Sciatic nerve (tissue), 2 donors: ENCODE results near the gene MRPL19. TPM values are rescaled to one million over a fixed set of nuclear protein-coding genes. Genes with fewer than 3 reads are reported as not detected.

Experiments used
- ATAC-seq: fragments of 200-7000 bp; cut with Tn5 transposase; one replicate; pipeline ENCODE4 v1.9.1; 2020; ENCODE audit warnings: mild to moderate bottlenecking, moderate library complexity
- DNase-seq: peaks from one replicate; pipeline ENCODE4 v3.0.0-alpha.2; 2020; ENCODE audit warnings: low spot score
- intact Hi-C: fragments of 100-400 bp; cut with DNase I; formaldehyde crosslinking; loops from one replicate; pipeline ENCODE4 v1.14.2; 2022
- total RNA-seq: library from RNA; stranded (reverse); fragmentation: NEBNext Ultra II Directional; extraction: Animal tissue kit (Norgen Biotek cat#: 25700); gene quantifications from one replicate; pipeline ENCODE4 v1.2.1, GENCODE V29; 2021
- donor health status: DM: no; HTN: no; CAD: no.
- donor health status: DM: no; HTN: no; CAD: no.

MRPL19 gene
- 48.3 TPM for total RNA-seq

GRCh38 chr2:75646583-75647425 is at the start of gene MRPL19:
Gene MRPL19, plus strand, starts transcription at chr2:75646783. Its CDS starts 25 bp downstream, at chr2:75646808.
- ATAC-seq, result peak; percentile 99
- peak; percentile 88 for DNase-seq
- intact Hi-C loops, result no loop called here

- intact Hi-C loops, result no loop called here
- DNase-seq (no peak), ATAC-seq (no peak)
These were observed 49.8 kb upstream of the MRPL19 start for GRCh38 chr2:75596784-75597183.

GRCh38 chr2:75597949-75598348 is 48.6 kb upstream of the MRPL19 start:
- ATAC-seq, result no peak
- DNase-seq, result no peak
- intact Hi-C loops, result no loop called here

- intact Hi-C loops, result no loop called here
- ATAC-seq (no peak), DNase-seq (no peak)
These were observed 47.9 kb upstream of the MRPL19 start for GRCh38 chr2:75598589-75599155.

DNA sequence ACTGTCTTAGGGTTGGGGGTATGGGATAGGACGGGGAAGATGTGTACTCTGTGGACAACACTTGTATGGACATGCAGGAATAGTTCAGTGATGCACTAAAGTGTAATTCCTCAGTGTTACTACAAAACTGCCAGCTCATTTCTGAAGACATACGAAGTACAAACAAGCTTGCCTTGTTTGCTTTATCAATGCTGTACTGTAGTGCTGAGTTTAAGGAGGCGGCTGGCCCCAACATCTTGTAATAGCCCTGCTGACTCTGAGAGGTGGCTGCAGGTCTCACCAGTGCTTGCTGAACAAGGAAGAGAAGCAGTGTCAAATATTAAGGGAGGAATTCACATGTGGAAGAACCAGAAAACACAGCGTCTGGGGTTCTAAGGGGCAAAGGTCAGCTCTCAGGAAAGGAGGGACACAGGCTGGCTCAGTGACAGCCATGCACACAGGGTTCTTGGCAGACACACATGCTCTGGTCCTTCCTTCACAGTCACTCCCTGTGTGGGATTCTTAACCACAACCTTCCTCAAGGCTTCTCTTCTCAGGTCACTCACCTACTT is 46.0 kb upstream of the MRPL19 start:
- DNase-seq (no peak), ATAC-seq (peak; percentile 86)
- intact Hi-C loops, result no loop called here

DNA sequence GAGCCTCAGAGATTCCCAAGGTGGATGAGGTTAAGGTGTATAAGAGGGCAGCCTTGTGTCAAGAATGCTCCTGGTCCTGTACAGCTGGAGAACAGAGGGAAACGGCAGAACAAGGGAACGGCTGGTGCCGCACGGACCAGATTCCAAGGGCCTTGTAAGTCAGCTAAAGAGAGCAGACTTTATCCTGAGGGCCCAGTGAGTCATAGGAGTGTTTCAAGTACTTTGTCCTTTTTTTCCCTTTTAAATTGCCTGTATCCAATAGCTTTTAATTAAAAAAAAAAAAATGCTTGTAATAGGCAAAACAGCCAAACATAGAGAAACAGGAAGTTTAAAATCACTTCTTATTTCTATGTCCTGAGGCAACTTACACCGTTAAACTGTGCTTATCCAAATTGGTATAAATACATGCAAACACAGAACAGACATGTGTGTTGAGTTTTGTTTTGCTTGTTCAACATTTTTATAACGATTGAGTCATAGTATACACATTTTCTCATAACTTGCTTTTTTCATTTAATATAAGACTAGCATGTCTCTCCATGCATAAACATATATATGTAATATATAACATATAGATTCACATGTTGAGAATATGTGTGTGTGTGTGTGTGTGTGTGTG is 43.8 kb upstream of the MRPL19 start:
- intact Hi-C loops, result no loop called here
- DNase-seq, result no peak
- peak; percentile 31 for ATAC-seq

GRCh38 chr2:75603477-75603876 is 43.1 kb upstream of the MRPL19 start:
- intact Hi-C loops, result no loop called here

GRCh38 chr2:75604484-75604883 is 42.1 kb upstream of the MRPL19 start:
- intact Hi-C loops, result no loop called here
- DNase-seq (no peak), ATAC-seq (no peak)

More at GRCh38 chr2:75603477-75603876, 43.1 kb upstream of the MRPL19 start:
- no peak for ATAC-seq
- no peak for DNase-seq

DNA sequence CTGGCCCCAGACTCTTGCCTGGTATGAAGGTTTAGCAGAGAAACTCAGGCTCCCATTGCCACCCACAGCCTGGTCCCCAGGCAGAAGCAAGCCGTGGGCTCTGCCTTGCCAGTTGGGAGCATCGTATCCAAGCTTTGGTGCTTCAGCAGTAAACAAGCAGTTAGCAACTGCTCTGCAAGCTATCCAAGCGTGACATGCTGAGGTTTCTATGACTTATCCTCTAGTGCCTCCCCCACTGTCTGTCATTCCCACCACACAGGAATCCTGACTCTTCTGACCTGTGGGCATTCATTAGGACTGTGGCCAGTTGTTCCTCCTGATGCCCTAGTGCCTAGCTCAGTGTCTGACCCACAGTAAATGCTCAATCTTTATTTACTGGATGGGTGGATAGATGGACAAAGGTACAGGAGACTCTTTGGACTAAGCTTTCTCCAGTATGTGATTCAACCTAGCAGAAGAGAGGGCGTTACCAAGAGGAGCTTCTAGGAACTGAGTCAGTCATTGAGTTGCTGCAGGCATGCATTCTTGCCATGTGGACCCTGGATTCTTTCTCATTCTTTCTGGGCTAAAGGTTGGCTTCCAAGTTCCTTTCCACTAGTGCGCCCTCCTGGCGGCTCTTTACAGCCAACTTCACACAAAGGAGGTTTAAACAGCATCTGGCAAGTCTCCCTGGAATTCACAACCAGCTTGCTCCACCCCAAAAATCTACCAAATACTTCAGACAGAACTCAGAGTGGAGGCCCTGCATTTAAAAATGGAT is 40.6 kb upstream of the MRPL19 start:
- intact Hi-C loops, result no loop called here
- ATAC-seq (no peak), DNase-seq (no peak)

- no peak for ATAC-seq
- no peak for DNase-seq
- intact Hi-C loops, result no loop called here
These were observed 39.7 kb upstream of the MRPL19 start for GRCh38 chr2:75606761-75607399.

DNA sequence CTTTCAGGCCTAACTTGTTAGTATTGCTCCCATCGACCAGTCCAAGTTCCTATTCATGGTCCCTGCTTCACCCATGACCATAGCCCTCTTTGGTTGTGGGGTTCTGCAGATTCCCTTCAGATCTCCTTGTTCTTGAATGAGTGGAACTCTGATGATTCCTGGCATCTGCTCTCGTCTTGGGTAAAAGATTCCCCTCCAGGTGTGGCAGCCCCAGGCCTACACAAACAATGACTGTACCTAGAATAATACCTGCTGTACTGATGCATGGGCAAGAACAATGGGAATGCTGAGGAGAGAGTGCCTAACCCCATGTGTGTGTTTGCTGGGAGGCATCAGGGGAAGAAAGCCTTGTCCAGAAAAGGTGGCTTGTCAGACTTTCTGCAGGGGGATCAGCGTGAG is 39.2 kb upstream of the MRPL19 start:
- ATAC-seq (no peak), DNase-seq (no peak)
- intact Hi-C loops, result no loop called here

DNA sequence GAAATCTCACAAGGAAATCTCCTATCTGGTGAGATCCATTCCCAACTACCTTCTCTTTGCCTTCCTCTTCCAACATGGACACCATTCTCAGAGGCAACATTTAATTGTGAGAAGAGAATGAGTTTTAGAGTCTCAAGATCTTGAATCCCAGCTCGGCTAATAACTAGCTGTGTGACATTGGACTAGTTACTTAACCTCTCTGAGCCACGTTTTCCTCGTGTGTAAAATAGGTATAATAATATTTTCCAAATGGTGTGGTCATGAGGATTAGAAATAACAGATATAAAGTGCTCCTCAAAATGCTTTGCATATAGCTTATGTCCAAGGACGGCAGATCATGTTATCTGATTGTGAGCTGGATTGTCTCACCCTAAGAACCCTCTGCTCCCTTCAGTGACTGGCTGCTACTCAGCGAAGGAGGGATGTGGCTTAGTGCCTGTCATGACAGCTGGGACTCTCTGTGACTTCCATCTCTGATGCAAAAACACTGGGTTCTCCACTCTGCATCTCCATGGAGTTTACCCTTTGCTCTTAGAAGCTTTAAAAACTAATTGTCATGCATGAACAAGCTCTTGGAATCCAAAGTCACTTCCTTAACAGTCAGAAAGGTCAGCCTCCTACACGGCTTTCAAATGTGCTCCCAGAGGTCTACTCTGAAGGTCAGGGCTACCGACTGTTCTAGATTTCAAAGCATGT is 38.4 kb upstream of the MRPL19 start:
- intact Hi-C loops, result no loop called here
- no peak for DNase-seq
- ATAC-seq, result peak; percentile 89

GRCh38 chr2:75608684-75609333 is 37.8 kb upstream of the MRPL19 start:
- intact Hi-C loops, result no loop called here
- DNase-seq, result peak; percentile 81
- peak; percentile 96 for ATAC-seq

DNA sequence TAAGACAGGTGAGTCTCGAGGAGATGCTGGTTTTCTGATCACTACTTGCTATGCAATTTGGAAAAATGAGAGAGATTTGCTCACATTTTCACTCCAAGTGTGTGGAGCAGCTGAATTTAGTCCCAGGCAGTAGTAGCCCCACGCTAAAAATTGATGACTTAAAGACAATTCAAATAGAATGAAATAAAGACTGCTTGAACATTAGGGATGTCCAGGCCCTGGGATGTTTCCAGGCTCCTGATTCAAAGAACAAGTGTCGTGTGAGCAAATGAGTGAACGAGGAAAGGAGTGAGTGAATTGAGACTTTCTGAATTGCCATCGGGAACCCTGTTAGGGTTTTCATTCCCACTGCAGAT is 37.3 kb upstream of the MRPL19 start:
- DNase-seq (no peak), ATAC-seq (no peak)
- intact Hi-C loops, result no loop called here

DNA sequence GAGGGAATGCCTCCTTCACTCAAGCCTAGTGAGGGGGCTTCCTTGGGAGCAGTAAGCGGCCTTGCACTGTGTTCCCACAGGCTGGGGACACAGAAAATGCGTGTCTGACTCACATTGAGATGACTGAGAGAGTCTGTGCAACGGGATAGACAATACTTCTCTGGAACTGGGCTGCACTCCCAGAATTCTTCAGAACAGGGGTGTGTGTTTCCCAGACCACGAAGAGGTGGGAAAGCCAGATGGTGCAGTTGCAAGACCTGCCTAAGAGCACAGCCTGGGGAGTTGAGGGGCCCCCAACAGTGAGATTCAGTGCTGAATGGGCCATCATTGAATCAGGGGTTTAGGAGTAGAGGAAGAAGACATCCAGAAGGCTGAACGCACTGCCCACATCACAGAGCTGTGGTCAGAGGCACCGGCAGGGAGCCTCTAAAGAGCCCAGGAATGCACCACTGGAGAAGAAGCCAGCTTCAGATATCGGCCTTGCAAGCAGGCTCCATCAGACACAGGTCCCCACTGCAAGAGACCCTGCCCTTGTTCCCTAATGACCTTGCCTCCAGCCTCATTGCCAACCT is 36.6 kb upstream of the MRPL19 start:
- intact Hi-C loops, result loop anchor here (5.0 kb wide), 1 partner anchor 138 kb away; no protein-coding TSS in a partner anchor
- ATAC-seq, result no peak
- no peak for DNase-seq

DNA sequence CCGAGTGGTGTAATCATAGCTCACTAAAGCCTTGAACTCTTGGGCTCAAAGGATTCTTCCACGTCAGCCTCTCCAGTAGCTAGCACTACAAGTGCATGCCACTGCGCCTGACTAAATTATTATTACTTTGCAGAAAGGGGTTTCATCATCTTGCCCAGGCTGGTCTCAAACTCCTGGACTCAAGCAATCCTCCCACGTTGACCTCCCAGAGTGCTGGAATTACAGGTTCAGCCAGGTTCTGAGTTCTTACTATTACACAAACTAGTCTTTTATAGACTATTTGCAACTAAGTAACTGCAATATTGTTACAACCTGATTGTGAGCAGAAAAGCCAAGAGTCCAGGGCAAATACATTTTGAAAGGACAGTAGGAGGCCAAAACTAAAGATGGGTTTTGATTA is 35.9 kb upstream of the MRPL19 start:
- DNase-seq (no peak), ATAC-seq (no peak)
- intact Hi-C loops, result loop anchor here (5.0 kb wide), 1 partner anchor 138 kb away; no protein-coding TSS in a partner anchor

DNA sequence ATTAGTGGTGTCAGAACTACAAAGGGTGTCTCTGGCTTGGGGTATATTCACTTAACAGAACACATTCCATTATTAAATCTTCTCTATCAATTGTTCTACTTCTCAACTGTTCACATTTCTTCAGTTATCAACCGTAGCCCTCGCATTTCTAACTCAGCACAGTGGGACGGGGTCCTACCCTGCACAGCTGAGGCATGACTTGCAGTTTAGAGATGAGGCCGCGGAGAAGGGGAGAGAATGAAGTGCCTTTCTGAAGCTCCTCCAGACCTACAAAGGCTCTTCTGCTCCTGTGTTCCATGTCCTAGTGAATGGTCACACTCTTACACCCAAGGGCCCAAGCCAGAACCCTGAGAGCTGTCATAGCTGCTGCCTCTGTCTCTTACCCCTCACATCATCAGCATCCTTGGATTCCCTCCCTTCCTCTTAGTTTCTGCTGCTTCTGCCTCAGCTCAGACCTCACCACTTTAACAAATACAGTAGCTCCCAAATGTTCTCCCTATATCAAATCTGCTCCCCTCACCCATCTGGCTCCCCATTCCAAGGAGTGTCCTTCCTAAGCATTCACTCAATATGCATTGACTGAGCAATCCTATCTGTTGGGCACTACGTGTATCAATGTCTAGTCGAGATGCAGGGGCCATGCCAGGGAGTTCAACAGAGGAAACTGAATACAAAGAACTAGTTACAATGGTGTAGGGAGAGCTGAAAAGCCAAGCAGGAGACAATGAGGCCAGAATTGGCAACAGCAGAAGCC is 34.3 kb upstream of the MRPL19 start:
- intact Hi-C loops, result loop anchor here (5.0 kb wide), 1 partner anchor 140 kb away; no protein-coding TSS in a partner anchor
- DNase-seq, result no peak
- no peak for ATAC-seq
